ENCODE measurements around the gene ACACA.

ACACA gene

GRCh38 chr17:37305406-37305905 lies 101.2 kb downstream of the ACACA start:
- Mint-ChIP-seq H3K27ac (no peak overlapping the region), H3K4me3 (no peak overlapping the region), H3K4me1 (ENCODE audit: low read depth) (no peaks in the 10 kb centered on the region), H3K36me3 (ENCODE audit: low read depth) (no peaks in the 10 kb centered on the region), H3K9me3 (no peaks in the 10 kb centered on the region), H3K27me3 (ENCODE audit: low read depth) (no peaks in the 10 kb centered on the region)

- no peaks in the 10 kb centered on the region for H3K9me3 Mint-ChIP-seq
- H3K27me3 Mint-ChIP-seq (ENCODE audit: low read depth), result no peaks in the 10 kb centered on the region
- H3K36me3 Mint-ChIP-seq (ENCODE audit: low read depth), result no peaks in the 10 kb centered on the region
- no peak overlapping the region for H3K4me3 Mint-ChIP-seq
- no peak overlapping the region for H3K27ac Mint-ChIP-seq
- H3K4me1 Mint-ChIP-seq (ENCODE audit: low read depth), result peaks cover 2% of the 10 kb centered on the region
Measured at GRCh38 chr17:37301288-37301687, 105.3 kb downstream of the ACACA start.

GRCh38 chr17:37300683-37301082 lies 106.0 kb downstream of the ACACA start:
- Mint-ChIP-seq H3K27me3 (ENCODE audit: low read depth) (no peaks in the 10 kb centered on the region), H3K9me3 (no peaks in the 10 kb centered on the region), H3K27ac (no peak overlapping the region), H3K4me3 (no peak overlapping the region), H3K36me3 (ENCODE audit: low read depth) (no peaks in the 10 kb centered on the region), H3K4me1 (ENCODE audit: low read depth) (peaks cover 2% of the 10 kb centered on the region)

GRCh38 chr17:37299257-37299980 lies 107.2 kb downstream of the ACACA start:
- no peak overlapping the region for H3K27ac Mint-ChIP-seq
- peaks cover 7% of the 10 kb centered on the region for H3K4me1 Mint-ChIP-seq (ENCODE audit: low read depth)
- no peaks in the 10 kb centered on the region for H3K36me3 Mint-ChIP-seq (ENCODE audit: low read depth)
- no peak overlapping the region for H3K4me3 Mint-ChIP-seq
- H3K9me3 Mint-ChIP-seq, result no peaks in the 10 kb centered on the region
- H3K27me3 Mint-ChIP-seq (ENCODE audit: low read depth), result no peaks in the 10 kb centered on the region

GRCh38 chr17:37295888-37296287 lies 110.7 kb downstream of the ACACA start:
- Mint-ChIP-seq H3K4me1 (ENCODE audit: low read depth) (peaks cover 7% of the 10 kb centered on the region), H3K9me3 (no peaks in the 10 kb centered on the region), H3K27me3 (ENCODE audit: low read depth) (no peaks in the 10 kb centered on the region), H3K27ac (no peak overlapping the region), H3K4me3 (no peak overlapping the region), H3K36me3 (ENCODE audit: low read depth) (no peaks in the 10 kb centered on the region)

GRCh38 chr17:37294888-37295287 lies 111.7 kb downstream of the ACACA start:
- H3K36me3 Mint-ChIP-seq (ENCODE audit: low read depth), result no peaks in the 10 kb centered on the region
- H3K4me3 Mint-ChIP-seq, result no peak overlapping the region
- no peaks in the 10 kb centered on the region for H3K27me3 Mint-ChIP-seq (ENCODE audit: low read depth)
- peaks cover 7% of the 10 kb centered on the region for H3K4me1 Mint-ChIP-seq (ENCODE audit: low read depth)
- no peaks in the 10 kb centered on the region for H3K9me3 Mint-ChIP-seq
- no peak overlapping the region for H3K27ac Mint-ChIP-seq

GRCh38 chr17:37293770-37294169 lies 112.9 kb downstream of the ACACA start:
- Mint-ChIP-seq H3K9me3 (no peaks in the 10 kb centered on the region), H3K27me3 (ENCODE audit: low read depth) (no peaks in the 10 kb centered on the region), H3K4me1 (ENCODE audit: low read depth) (peaks cover 5% of the 10 kb centered on the region), H3K27ac (no peak overlapping the region), H3K36me3 (ENCODE audit: low read depth) (no peaks in the 10 kb centered on the region), H3K4me3 (no peak overlapping the region)

GRCh38 chr17:37292429-37293139 lies 114.1 kb downstream of the ACACA start:
- no peaks in the 10 kb centered on the region for H3K36me3 Mint-ChIP-seq (ENCODE audit: low read depth)
- no peak overlapping the region for H3K4me3 Mint-ChIP-seq
- no peaks in the 10 kb centered on the region for H3K27me3 Mint-ChIP-seq (ENCODE audit: low read depth)
- no peak overlapping the region for H3K27ac Mint-ChIP-seq
- no peaks in the 10 kb centered on the region for H3K9me3 Mint-ChIP-seq
- peaks cover 5% of the 10 kb centered on the region for H3K4me1 Mint-ChIP-seq (ENCODE audit: low read depth)

- no peak overlapping the region for H3K4me3 Mint-ChIP-seq
- no peaks in the 10 kb centered on the region for H3K27me3 Mint-ChIP-seq (ENCODE audit: low read depth)
- no peak overlapping the region for H3K27ac Mint-ChIP-seq
- H3K4me1 Mint-ChIP-seq (ENCODE audit: low read depth), result peaks cover 5% of the 10 kb centered on the region
- no peaks in the 10 kb centered on the region for H3K36me3 Mint-ChIP-seq (ENCODE audit: low read depth)
- no peaks in the 10 kb centered on the region for H3K9me3 Mint-ChIP-seq
Measured at GRCh38 chr17:37291351-37291750, 115.3 kb downstream of the ACACA start.

- Mint-ChIP-seq H3K36me3 (ENCODE audit: low read depth) (peaks cover 13% of the 10 kb centered on the region), H3K4me3 (no peak overlapping the region), H3K4me1 (ENCODE audit: low read depth) (peaks cover 2% of the 10 kb centered on the region), H3K27ac (no peak overlapping the region), H3K27me3 (ENCODE audit: low read depth) (no peaks in the 10 kb centered on the region), H3K9me3 (no peaks in the 10 kb centered on the region)
Measured at GRCh38 chr17:37286430-37286829, 120.2 kb downstream of the ACACA start.

- H3K4me1 Mint-ChIP-seq (ENCODE audit: low read depth), result peaks cover 2% of the 10 kb centered on the region
- H3K27ac Mint-ChIP-seq, result no peak overlapping the region
- H3K9me3 Mint-ChIP-seq, result no peaks in the 10 kb centered on the region
- no peak overlapping the region for H3K4me3 Mint-ChIP-seq
- H3K36me3 Mint-ChIP-seq (ENCODE audit: low read depth), result peaks cover 16% of the 10 kb centered on the region
- no peaks in the 10 kb centered on the region for H3K27me3 Mint-ChIP-seq (ENCODE audit: low read depth)
Measured at GRCh38 chr17:37284191-37284590, 122.4 kb downstream of the ACACA start.

GRCh38 chr17:37283414-37283961 lies 123.1 kb downstream of the ACACA start:
- Mint-ChIP-seq H3K4me1 (ENCODE audit: low read depth) (peaks cover 2% of the 10 kb centered on the region), H3K36me3 (ENCODE audit: low read depth) (peaks cover 16% of the 10 kb centered on the region), H3K4me3 (no peak overlapping the region), H3K27ac (no peak overlapping the region), H3K9me3 (no peaks in the 10 kb centered on the region), H3K27me3 (ENCODE audit: low read depth) (no peaks in the 10 kb centered on the region)

- Mint-ChIP-seq H3K9me3 (no peaks in the 10 kb centered on the region), H3K4me3 (no peak overlapping the region), H3K4me1 (ENCODE audit: low read depth) (peaks cover 2% of the 10 kb centered on the region), H3K27ac (no peak overlapping the region), H3K36me3 (ENCODE audit: low read depth) (peaks cover 30% of the 10 kb centered on the region), H3K27me3 (ENCODE audit: low read depth) (no peaks in the 10 kb centered on the region)
Measured at GRCh38 chr17:37280841-37281240, 125.8 kb downstream of the ACACA start.

GRCh38 chr17:37278247-37278894 lies 128.3 kb downstream of the ACACA start:
- H3K4me3 Mint-ChIP-seq, result no peak overlapping the region
- H3K9me3 Mint-ChIP-seq, result no peaks in the 10 kb centered on the region
- peaks cover 7% of the 10 kb centered on the region for H3K4me1 Mint-ChIP-seq (ENCODE audit: low read depth)
- no peak overlapping the region for H3K27ac Mint-ChIP-seq
- H3K27me3 Mint-ChIP-seq (ENCODE audit: low read depth), result no peaks in the 10 kb centered on the region
- peaks cover 39% of the 10 kb centered on the region for H3K36me3 Mint-ChIP-seq (ENCODE audit: low read depth)

Measured in T-helper 1 cell treated with Interleukin-12 subunit alpha and Interleukin-12 subunit beta and Interleukin-4 antibody, amounts not matched to agents 30 μg/mL and 1 μg/mL, for 36 hours (primary cell).